Measurements from ENCODE around the gene HAUS2. TPM values are rescaled to one million over a fixed set of nuclear protein-coding genes. Genes with fewer than 3 reads are reported as not detected.

The HAUS2 gene
- total RNA-seq, 1 donor from 2014 or later = 17.6 TPM

GRCh38 chr15:42576040-42576594 is 27.5 kb downstream of the HAUS2 start:
- no peaks in the 10 kb centered on the region for H3K9me3 Mint-ChIP-seq
- DNase-seq (ENCODE audit: low spot score in 2 of 2, unreplicated experiment in 2 of 2) = no peak
- TF ChIP-seq CTCF (IDR thresholded peaks at IDR 0.05; ENCODE audit: unreplicated experiment) = no peak
- peaks cover 13% of the 10 kb centered on the region for H3K4me1 Mint-ChIP-seq
- H3K27ac Mint-ChIP-seq = peak overlapping the region; percentile 79
- H3K36me3 Mint-ChIP-seq = no peaks in the 10 kb centered on the region
- peak overlapping the region; percentile 87 for H3K4me3 Mint-ChIP-seq
- H3K27me3 Mint-ChIP-seq (ENCODE audit: low read depth) = peaks cover 59% of the 10 kb centered on the region

- no peak overlapping the region for H3K27ac Mint-ChIP-seq
- no peak for TF ChIP-seq CTCF (IDR thresholded peaks at IDR 0.05; ENCODE audit: unreplicated experiment)
- no peaks in the 10 kb centered on the region for H3K9me3 Mint-ChIP-seq
- DNase-seq (ENCODE audit: low spot score in 2 of 2, unreplicated experiment in 2 of 2) = no peak
- H3K4me1 Mint-ChIP-seq = peaks cover 19% of the 10 kb centered on the region
- peak overlapping the region; percentile 87 for H3K4me3 Mint-ChIP-seq
- H3K27me3 Mint-ChIP-seq (ENCODE audit: low read depth) = peaks cover 65% of the 10 kb centered on the region
- no peaks in the 10 kb centered on the region for H3K36me3 Mint-ChIP-seq
Observed at GRCh38 chr15:42576776-42577175, 28.1 kb downstream of the HAUS2 start.

GRCh38 chr15:42577514-42578031 is 28.9 kb downstream of the HAUS2 start:
- peaks cover 70% of the 10 kb centered on the region for H3K27me3 Mint-ChIP-seq (ENCODE audit: low read depth)
- H3K9me3 Mint-ChIP-seq = no peaks in the 10 kb centered on the region
- no peak for DNase-seq (ENCODE audit: low spot score in 2 of 2, unreplicated experiment in 2 of 2)
- no peak for TF ChIP-seq CTCF (IDR thresholded peaks at IDR 0.05; ENCODE audit: unreplicated experiment)
- H3K27ac Mint-ChIP-seq = no peak overlapping the region
- no peak overlapping the region for H3K4me3 Mint-ChIP-seq
- H3K4me1 Mint-ChIP-seq = peaks cover 21% of the 10 kb centered on the region
- H3K36me3 Mint-ChIP-seq = no peaks in the 10 kb centered on the region

- Mint-ChIP-seq H3K27ac (no peak overlapping the region), H3K27me3 (ENCODE audit: low read depth) (peaks cover 75% of the 10 kb centered on the region), H3K4me3 (no peak overlapping the region), H3K4me1 (peaks cover 36% of the 10 kb centered on the region), H3K36me3 (no peaks in the 10 kb centered on the region), H3K9me3 (no peaks in the 10 kb centered on the region)
- no peak for TF ChIP-seq CTCF (IDR thresholded peaks at IDR 0.05; ENCODE audit: unreplicated experiment)
- DNase-seq (ENCODE audit: low spot score in 2 of 2, unreplicated experiment in 2 of 2) = no peak
Observed at GRCh38 chr15:42578984-42579537, 30.4 kb downstream of the HAUS2 start.

GRCh38 chr15:42581272-42581730 is 32.7 kb downstream of the HAUS2 start:
- Mint-ChIP-seq H3K36me3 (no peaks in the 10 kb centered on the region), H3K9me3 (no peaks in the 10 kb centered on the region), H3K4me1 (peaks cover 37% of the 10 kb centered on the region), H3K27me3 (ENCODE audit: low read depth) (peaks cover 67% of the 10 kb centered on the region), H3K27ac (no peak overlapping the region), H3K4me3 (peak overlapping the region; percentile 64)
- no peak for TF ChIP-seq CTCF (IDR thresholded peaks at IDR 0.05; ENCODE audit: unreplicated experiment)
- peak; percentile 65 to 80 for DNase-seq (ENCODE audit: low spot score in 2 of 2, unreplicated experiment in 2 of 2)
